ENCODE data around the gene OR51E1. TPM values are rescaled to one million over a fixed set of nuclear protein-coding genes. Genes with fewer than 3 reads are reported as not detected.

Gene OR51E1
- total RNA-seq, 4 donors from 2014 or later: 1.1 to 3.3 TPM; not detected in 2

DNA sequence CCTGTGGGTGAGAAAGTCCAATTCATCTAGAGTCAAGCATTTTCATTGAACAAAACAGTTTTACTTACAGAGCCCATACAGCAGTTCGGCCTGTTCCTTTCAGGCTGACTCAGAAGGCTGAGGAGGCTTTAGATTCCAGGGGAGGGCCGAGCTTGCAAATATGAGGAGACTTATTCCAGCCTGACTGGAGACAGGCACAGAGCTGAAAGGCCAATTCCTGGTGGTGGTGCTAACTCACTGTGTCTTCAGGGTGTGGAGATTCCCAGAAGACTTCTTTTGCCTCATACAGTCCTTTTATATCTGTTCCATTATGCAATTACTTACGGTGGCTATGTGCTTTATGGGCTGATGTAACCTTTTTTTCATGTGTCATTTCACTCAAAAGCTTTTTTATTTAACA lies 53.8 kb downstream of the OR51E1 start, which contains the start of gene OR51E2:
TSS of gene OR51E2 (minus strand) at position 269 of the 400 bp plus-strand sequence. CDS start 15,142 bp downstream, outside the sequence.
- TF ChIP-seq, protein P1, sequence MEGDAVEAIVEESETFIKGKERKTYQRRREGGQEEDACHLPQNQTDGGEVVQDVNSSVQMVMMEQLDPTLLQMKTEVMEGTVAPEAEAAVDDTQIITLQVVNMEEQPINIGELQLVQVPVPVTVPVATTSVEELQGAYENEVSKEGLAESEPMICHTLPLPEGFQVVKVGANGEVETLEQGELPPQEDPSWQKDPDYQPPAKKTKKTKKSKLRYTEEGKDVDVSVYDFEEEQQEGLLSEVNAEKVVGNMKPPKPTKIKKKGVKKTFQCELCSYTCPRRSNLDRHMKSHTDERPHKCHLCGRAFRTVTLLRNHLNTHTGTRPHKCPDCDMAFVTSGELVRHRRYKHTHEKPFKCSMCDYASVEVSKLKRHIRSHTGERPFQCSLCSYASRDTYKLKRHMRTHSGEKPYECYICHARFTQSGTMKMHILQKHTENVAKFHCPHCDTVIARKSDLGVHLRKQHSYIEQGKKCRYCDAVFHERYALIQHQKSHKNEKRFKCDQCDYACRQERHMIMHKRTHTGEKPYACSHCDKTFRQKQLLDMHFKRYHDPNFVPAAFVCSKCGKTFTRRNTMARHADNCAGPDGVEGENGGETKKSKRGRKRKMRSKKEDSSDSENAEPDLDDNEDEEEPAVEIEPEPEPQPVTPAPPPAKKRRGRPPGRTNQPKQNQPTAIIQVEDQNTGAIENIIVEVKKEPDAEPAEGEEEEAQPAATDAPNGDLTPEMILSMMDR (IDR thresholded peaks at IDR 0.05; ENCODE audit: low read depth): no peak

DNA sequence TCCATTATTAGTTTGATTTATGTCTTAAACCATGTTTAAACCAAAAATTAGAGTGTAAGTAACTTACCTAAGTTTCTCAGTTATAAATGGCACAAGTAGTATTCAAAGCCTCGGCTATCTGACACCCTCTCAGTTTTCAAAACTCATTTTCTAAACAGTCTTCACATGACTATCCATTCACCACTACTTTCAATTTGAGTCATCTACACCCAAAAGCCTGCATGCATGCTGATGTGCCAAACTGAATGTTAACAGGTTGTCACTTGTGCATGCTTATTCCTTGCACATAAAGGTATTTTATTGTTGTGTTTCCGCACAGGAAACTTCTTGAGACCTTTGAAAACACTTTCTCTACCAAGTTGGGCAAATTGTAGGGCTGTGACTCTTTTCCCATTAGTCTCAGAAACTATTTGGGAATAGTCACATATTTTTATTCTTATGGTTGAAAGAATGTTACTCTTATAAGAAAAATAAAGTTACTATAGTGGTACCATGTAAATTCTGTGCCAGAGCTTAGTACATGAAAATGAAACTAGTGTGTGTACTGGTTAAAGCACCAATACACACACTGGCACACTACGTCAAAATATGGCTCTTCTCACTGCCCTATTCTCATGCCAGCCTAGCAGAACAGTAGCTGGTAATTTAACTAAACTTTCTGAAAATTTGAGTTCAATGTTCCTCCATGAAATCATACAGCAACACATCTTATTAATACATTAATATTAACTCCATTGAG lies 56.1 kb downstream of the OR51E1 start:
- TF ChIP-seq, protein P1 (IDR thresholded peaks at IDR 0.05; ENCODE audit: low read depth): no peak

DNA sequence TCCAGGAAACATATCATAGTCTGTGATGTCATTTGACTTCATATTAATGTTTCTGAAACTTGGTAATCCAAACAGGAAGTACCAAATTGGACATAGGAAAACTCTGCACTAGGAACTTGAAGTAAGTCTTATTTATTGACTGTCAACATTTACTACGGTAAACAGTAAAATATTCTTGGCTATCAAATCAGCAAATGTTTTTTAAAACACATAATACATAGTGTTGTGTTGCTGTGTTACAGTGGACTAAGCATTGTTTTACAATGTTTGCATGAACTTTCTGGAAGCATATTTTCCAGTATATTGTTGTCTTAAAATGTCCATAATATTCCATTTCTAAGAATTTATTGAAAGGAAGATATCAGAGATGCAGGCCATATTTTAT lies 56.6 kb downstream of the OR51E1 start:
- TF ChIP-seq, protein P1 (IDR thresholded peaks at IDR 0.05; ENCODE audit: low read depth): no peak

DNA sequence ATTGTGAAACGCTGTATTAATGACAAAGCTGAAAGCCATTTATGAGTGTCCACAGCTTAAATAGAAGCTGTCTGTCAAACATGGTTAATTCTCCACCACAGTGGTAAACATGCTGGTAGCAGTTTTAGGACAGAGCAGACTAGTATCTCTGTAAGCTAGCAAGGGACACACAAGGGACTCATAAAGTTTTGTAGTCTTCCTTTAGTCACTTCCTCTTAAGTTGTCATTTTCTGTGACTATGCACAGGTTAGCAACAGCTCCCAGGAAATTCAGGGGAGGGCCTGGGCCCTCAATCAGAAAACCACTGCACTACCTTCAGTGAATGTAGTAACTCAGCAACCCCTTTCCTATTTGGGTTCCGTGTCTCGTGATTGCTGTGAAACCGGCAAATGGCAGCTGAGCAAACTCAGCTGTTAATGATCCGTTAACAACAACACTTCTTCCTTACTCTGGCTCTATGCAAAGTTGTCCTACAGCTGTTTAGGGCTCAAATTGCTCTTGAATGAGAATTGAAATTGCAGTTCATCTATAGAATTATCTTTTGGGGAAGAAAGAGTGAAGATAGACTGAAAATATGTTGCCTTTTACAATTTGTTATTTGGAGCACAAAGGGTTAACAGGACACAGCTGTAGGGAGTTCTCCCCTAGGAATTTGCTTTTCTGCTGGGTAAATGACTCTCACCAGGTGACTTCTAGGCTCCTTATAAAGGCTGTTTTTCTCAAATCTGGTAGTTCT lies 60.4 kb downstream of the OR51E1 start, which contains the start of gene MMP26:
TSS of gene MMP26 (plus strand) at position 731 of the 736 bp plus-strand sequence.
- TF ChIP-seq, protein P1 (IDR thresholded peaks at IDR 0.05; ENCODE audit: low read depth): no peak

DNA sequence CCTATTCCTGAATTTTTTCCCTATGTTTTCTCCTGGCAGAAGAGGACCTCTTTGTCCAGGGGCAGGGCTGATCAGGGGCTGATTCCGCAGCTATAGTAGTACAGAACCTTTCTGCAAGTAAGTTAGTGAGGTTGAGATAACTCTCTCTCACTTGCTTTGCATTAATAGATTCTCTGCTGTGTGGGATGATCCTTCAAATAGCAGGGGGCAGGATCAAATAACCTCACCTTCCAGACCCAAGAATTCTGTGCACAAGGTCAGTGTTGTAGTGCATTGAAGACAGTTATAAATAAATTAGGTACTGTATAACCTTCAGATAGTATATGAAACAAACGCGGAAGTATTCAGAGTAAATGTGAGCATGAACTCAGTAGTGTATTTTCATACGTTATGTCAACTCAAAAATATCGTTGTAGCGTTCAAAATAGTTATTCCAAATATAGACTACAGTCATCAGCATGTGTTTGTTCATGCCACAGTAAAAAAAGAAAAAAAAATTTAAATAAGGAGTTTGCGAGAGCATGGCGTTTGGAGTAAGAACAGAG lies 61.1 kb downstream of the OR51E1 start:
- TF ChIP-seq, protein P1 (IDR thresholded peaks at IDR 0.05; ENCODE audit: low read depth): no peak

Other genes with a start within 250 kb of the OR51E1 start
- gene OR52K2, start 194.7 kb upstream of the OR51E1 start, total RNA-seq: 1 to 10 TPM in 1 of 4 donors, not detected in 3; 2.4 TPM
- gene OR52K1, start 161.3 kb upstream of the OR51E1 start, total RNA-seq: under 1 TPM in 1 of 4 donors, not detected in 3; 0.22 TPM
- not detected for gene OR52M1, start 98.8 kb upstream of the OR51E1 start, total RNA-seq
- gene OR52I2, start 62.2 kb upstream of the OR51E1 start, total RNA-seq: not detected
- gene OR52I1, start 49.9 kb upstream of the OR51E1 start, total RNA-seq: not detected
- 10 to 100 TPM in 2 of 4 donors, 1 to 10 TPM in 2; 5.4 to 19.0 (median 10.3) TPM for gene TRIM68, start 35.8 kb upstream of the OR51E1 start, total RNA-seq
- gene OR51D1, start 6.5 kb upstream of the OR51E1 start, total RNA-seq: not detected
- under 1 TPM in 2 of 4 donors, not detected in 2; 0.17 to 0.33 TPM for gene OR51E2, start 53.9 kb downstream of the OR51E1 start, total RNA-seq
- gene MMP26, start 60.8 kb downstream of the OR51E1 start, total RNA-seq: not detected
- gene OR51F1, start 126.0 kb downstream of the OR51E1 start, total RNA-seq: not detected
- not detected for gene OR52R1, start 160.4 kb downstream of the OR51E1 start, total RNA-seq
- not detected for gene OR51F2, start 177.3 kb downstream of the OR51E1 start, total RNA-seq
- gene OR51S1, start 205.2 kb downstream of the OR51E1 start, total RNA-seq: not detected
- not detected for gene OR51T1, start 237.9 kb downstream of the OR51E1 start, total RNA-seq